HG02623 (cell line): Measurements from ENCODE around the gene MARK3.

Experiments
- ATAC-seq: cut with Tn5 transposase; IDR thresholded peaks from one replicate; pipeline ENCODE4 v1.9.1; 2021; ENCODE audit warnings: moderate library complexity; ENCODE audit not compliant: unreplicated experiment

The MARK3 gene

DNA sequence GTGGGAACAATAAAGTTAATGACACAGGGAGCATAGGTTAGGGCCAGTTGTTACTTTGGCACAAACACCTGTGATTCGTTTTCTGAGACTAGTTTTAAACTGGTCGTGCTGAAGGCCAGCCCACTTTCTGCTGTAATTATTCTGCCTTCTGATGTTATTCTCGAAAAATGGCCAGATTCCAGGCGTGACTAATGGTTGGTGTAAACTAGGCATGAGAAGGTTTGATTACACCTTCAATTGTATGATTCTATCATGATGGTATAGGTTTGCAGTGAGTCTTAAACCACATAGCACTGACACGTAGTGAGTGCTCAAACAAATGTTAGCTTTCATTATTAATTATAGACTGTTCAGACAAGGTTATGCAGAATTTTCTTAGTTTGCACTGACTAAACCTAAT lies 98.4 kb downstream of the MARK3 start:
- no peak for ATAC-seq

DNA sequence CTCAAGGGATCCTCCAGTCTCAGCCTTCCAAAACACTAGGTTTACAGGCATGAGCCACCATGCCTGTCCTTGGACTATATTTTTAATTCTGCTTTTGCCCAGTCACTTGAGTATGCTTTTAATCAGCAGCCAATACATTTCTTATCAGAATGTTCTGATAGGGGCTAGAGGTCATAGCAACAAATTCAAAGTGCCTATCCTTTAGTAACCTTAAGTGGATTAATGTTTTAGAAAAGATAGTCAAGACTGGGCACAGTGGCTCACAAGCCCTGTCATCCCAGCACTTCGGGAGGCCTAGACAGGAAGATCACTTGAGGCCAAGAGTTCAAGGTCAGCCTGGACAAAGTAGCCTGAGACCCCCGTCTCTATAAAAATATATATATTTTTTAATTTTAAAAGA lies 100.3 kb downstream of the MARK3 start:
- no peak for ATAC-seq

DNA sequence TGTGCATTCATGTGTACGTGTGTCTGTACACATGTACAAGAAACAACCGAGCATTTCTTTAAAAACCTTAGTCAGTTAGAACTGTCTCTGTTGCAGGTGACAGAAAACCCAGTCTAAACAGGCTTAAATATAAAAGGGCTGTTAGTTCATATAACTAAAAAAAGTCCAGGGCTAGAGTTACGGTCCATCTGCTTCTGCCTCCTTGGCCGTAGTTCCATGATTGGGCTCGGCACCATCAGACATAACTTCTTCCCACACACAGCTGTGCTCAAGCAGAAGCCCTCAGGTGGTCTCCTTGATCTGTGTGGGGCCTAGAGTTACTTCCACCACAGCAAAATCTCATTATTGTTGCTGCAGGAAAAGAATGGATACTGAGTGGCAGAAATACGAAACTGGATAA lies 102.9 kb downstream of the MARK3 start:
- ATAC-seq = no peak

DNA sequence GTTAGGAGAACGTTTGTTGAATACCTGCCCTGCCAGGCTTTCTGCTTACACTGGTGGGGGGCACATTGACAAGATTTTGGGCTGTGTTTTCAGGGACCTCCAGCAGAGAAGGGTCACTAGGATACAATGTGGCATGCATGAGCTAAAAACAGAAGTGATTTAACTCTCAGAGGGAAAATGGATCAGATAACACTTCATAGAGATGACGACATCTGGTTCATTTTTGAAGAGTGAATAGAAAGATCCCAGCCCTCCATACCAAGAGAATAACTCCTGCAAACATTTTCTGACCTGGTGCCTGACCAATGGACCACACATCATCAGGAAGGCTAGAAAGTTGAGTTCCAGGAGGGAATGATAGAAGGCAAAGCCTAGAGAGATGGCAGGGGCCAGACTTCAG lies 103.7 kb downstream of the MARK3 start:
- ATAC-seq = no peak

DNA sequence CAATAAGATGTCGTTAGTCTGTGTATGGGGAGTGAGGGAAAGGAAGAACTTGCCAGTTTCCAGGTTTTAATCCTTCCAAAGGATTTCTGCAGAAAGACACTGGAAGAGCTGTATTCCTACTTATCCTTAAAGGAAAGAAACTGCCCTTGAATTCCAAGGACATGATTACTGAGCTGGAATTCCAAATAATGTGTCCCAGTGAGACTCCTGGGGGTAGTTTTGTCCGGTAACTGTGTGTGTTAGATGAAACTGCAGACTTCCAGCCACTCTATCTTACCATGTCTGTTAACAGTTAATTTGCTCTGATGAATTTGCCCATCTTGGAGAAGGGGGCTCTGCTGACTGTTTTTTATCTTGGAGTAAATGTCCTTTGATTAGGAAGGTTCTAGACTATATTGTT lies 104.4 kb downstream of the MARK3 start:
- no peak for ATAC-seq

DNA sequence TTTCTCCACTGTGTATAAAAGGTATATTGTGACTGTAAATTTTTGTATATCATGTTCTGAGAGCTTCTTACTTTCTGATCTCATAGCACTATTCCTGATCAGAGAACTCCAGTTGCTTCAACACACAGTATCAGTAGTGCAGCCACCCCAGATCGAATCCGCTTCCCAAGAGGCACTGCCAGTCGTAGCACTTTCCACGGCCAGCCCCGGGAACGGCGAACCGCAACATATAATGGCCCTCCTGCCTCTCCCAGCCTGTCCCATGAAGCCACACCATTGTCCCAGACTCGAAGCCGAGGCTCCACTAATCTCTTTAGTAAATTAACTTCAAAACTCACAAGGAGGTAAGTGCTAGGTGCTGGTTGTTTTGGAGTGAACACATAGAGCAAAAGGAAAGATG lies 106.5 kb downstream of the MARK3 start:
- ATAC-seq = no peak

DNA sequence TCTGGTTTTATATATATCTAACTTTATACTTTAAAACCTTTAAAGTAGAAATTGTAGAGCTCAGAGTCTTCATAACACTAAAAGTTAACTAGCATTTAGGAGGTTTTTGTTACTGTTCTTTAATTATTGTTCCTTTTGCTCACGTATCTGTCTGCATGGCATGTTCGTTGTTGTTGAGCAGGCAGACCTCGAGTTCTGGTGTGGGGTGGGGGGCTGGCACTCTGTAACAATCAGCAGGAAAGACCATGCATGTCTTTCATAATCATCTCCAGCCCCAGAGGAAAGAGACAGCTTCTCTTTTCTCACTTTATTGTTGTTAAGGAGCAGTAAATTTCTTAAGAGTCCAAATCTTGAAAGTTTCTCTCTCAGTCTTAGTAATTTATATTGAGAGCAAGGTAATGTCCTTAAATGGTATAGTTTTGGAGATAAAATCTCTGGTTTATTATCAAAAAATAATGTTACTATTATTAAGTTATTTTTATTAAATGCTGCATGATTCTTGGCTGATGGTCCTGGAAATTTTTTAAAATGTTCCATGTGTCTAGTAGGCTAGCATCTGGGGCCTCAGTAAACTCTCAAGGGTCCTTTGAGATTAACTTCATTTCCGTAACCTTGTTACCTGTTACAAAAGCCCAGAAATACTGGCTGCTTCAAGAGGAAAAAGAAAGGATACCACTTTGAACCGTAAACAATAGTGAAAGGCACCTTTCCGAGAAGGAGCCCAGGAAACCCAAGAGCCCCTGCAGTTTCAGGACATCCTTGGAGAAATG lies 107.1 kb downstream of the MARK3 start:
- no peak for ATAC-seq

DNA sequence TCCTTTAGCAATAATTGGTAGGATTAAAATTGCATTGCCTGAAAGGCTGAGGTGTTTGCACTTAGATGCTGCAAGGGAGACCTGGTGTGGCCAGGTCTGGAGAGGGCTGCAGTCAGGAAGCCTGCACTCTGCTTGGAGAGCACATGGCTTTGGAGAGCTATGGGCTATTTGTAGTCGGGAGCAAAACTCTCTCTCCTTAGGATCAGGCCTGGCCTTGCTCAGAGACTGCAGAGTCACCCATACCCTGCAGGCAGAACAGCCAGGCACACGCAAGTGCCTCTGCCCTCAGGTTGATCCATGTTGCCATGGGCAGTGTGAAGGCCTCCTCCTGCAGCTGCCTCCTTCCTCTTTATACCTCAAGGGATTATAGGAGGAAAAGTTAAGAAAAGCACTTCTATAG lies 110.6 kb downstream of the MARK3 start:
- ATAC-seq = no peak

DNA sequence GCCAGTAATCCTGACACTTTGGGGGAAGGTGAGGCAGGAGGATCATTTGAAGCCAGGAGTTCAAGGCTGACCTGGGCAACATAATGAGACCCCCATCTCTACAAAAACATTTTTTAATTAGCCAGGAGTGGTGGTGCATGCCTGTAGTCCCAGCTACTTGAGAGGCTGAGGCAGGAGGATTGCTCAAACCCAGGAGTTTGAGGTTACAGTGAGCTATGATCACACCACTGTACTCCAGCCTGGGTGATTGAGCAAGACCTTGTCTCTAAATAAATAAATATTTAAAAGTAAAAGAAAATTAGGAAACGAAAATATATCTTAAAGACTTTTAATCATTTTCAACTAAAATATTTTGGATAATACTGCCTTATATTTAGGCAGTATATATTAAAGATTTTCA lies 111.6 kb downstream of the MARK3 start:
- ATAC-seq = no peak

DNA sequence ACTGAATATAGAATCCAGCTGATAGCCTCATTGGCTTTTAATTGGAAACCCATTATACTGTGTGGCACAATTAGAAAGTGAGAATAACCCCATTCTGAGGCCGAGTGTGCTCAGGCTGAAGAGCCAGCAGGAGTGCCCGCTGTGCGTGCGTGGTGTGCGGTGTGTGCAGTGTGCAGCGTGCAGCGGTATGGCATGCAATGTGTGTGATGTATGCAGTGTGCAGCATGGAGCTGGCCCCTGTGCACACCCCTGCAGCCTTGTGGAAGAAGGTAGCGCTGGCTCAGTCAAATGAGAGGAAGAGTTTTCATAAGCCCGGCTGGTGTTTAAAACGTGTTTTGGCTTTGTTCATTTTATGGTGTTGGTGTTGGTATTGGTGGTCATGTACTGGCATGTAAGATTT lies 114.5 kb downstream of the MARK3 start:
- no peak for ATAC-seq

DNA sequence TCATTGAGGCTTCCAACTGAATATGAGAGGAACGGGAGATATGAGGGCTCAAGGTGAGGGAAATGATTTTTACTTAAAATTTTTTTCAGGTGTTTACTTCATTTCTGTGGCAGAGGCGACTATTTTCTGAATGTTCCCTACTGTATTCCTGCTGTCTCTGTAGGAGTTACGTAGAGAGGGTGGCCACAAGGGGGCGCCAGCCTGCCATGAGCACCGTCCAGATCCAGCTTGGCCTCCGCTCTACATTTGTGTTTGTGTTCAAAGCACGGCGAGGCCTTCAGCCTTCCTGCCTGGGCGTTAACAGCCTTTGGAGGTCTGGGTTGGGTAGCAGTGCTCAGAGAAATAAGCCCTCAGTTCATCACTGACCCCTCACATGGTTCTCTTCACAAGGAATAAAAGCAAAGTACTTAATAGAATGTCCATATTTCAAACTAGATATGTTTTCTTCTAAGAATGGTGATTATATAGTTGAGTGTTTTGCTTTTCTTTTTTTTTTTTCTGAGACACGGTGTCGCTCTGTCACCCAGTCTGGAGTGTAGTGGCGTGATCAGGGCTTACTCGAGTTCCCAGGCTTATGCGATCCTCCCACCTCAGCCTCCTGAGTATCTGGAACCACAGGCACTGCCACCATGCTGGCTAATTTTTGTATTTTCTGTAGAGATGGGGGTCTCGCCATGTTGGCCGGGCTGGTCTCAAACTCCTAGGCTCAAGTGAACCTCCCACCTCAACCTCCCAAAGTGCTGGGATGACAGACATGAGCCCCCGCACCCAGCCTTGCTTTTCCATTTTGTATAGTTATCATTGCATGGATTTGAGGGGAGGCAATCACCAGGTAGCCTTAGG lies 115.2 kb downstream of the MARK3 start:
- no peak for ATAC-seq

DNA sequence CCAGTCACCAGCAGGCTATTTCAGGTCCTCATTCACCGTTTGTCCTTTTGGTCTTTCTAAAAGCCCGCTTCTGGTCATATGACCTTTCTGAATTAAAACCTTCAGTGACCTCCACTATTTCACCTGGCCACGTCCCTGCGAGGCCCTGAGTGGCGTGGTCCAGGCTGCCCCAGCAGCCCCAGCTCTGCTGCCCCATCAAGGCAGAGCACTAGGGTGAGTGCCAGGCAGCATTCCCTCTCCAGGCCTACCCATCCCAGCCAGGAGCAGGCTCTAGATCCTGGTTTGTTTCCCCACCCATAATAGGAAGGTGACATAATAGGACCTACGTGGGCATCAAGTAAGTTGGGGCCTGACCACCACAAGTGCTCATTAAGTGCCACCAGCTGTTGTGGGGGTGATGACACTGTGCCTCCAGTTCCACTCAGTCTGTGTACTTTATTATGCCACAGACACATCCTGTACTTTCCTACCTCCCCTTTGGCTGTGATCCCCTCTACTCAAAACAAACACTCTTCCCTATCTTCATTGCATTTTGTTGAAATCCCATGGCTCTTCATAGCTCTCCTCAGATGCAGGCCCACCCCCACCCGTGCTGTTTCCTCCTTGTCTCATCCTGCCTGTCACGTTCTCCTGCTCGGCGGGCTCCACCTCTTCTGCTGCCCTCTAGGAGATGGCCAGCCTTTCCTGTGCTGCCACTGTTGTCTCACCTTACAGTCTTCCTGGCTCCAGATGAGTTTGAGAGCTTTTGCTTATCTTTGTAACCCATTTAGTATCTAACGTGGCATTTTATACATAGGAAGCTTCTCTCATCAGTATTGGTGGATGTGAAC lies 116.0 kb downstream of the MARK3 start:
- ATAC-seq = no peak

DNA sequence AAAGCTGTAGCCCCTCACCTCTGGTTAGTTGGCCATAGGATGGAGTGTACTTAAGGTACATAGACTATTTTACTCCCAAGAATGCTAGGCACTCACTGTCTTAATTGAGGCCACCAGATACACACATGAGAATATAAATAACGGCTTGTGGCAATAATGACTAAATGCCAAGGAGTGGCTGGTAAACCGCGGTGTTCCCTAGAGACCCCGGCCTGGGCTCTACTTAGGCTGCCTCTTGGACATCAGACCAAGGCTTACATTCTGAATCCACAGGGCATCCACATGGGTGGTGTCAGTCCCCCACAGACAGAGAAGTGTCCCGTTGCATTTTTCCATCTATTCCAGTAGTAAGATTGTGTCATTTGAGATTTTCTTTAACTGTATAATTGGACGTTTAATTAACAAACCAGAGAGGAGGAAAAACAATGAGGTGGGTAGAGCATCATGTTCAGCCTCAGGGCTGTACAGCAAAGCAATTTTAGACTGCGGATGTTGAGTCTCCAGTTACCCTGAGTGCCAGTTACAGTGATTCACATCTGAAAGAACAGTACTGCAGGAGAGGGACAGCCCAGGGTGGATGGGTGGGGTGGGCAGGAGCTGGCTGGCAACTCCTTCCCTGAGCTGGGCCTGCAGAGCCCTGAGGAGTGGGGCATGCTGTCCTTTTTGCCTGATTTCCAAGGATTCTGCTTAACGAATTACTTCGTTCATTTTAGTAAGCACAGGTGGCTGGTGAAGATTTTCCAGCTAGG lies 116.9 kb downstream of the MARK3 start:
- no peak for ATAC-seq

DNA sequence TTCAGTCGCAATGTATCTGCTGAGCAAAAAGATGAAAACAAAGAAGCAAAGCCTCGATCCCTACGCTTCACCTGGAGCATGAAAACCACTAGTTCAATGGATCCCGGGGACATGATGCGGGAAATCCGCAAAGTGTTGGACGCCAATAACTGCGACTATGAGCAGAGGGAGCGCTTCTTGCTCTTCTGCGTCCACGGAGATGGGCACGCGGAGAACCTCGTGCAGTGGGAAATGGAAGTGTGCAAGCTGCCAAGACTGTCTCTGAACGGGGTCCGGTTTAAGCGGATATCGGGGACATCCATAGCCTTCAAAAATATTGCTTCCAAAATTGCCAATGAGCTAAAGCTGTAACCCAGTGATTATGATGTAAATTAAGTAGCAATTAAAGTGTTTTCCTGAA lies 117.7 kb downstream of the MARK3 start:
- no peak for ATAC-seq

DNA sequence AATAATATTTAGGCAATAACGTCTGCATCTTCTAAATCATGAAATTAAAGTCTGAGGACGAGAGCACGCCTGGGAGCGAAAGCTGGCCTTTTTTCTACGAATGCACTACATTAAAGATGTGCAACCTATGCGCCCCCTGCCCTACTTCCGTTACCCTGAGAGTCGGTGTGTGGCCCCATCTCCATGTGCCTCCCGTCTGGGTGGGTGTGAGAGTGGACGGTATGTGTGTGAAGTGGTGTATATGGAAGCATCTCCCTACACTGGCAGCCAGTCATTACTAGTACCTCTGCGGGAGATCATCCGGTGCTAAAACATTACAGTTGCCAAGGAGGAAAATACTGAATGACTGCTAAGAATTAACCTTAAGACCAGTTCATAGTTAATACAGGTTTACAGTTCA lies 118.1 kb downstream of the MARK3 start:
- no peak for ATAC-seq

DNA sequence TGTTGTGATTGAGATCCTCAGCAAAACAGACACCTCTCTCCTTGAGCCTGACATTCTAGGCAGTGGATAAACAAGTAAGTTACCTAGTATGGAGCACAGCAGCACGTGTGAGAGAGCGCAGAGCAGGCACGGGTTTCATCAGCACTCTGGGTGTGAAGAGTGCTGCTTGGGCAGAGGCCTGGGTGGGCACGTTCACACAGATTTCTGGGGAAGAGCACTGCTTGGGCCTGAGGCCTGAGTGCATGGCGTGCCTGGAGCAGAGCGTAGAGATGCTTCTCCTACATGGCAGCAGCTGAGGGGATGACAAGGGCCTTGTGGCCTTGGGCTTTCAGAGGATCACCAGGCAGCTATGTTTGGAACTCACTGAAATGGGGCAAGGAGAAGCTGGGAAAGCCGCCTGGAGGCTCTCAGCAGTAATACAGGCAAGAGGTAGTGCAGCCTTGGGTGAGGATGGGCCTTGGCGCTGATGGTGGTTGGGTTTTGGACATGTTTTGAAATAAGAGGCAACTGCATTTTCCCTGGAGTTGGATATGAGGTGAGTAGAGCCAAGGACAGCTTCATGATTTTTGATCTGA lies 119.9 kb downstream of the MARK3 start:
- ATAC-seq = no peak

DNA sequence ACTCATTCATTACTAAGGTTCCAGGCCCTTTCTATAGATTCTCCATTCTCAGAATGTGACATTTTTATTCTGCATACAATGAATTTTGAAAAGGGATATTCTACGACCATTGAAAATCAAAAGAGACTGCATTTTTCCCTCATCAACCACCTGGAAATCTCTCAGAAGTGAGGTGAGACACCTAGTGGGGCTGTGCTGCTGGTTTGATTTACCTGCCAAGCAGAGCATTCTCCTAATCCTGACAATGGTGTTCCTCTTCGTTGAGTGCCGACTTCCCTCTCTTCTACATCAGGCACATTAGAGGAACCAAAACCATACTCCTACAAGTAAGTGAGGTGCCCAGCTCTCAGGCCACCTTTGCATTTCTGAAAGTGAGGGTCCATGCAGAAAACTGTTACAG lies 122.5 kb downstream of the MARK3 start:
- no peak for ATAC-seq

DNA sequence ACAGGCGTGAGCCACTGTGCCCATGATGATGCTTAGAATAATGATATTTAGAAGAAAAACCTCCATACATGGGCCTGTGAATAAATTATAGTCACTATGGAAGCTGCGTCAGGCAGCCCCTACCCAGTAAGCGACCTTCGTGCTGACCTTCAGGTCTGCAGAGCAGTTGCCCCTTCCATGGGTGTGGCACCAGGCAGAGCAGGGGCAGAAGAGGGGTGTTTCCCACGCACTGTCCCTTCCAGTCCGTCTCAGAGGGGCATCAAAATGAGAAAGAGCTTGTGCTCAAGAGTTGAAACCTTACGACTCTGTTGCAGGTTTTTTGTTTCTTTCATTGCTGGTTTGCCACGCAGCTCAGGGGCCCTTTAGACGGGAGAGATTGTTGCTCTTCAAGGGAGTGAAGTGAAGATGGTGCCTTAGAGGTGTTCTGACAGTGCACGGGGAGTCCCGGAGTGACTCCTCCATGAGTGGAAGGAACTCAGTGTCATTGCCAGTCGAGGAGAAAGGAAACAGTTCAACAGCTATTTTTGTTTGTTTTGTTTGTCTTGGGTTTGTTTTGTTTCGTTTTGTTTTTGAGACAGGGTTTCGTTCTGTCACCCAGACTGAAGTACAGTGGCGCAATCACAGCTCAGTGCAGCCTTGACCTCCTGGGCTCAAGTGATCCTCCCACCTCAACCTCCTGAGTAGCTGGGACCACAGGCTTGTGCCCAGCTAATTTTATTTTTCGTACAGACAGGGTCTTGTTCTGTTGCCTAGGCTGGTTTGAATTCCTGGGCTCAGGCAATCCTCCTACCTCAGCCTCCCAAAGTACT lies 123.5 kb downstream of the MARK3 start:
- ATAC-seq = no peak

DNA sequence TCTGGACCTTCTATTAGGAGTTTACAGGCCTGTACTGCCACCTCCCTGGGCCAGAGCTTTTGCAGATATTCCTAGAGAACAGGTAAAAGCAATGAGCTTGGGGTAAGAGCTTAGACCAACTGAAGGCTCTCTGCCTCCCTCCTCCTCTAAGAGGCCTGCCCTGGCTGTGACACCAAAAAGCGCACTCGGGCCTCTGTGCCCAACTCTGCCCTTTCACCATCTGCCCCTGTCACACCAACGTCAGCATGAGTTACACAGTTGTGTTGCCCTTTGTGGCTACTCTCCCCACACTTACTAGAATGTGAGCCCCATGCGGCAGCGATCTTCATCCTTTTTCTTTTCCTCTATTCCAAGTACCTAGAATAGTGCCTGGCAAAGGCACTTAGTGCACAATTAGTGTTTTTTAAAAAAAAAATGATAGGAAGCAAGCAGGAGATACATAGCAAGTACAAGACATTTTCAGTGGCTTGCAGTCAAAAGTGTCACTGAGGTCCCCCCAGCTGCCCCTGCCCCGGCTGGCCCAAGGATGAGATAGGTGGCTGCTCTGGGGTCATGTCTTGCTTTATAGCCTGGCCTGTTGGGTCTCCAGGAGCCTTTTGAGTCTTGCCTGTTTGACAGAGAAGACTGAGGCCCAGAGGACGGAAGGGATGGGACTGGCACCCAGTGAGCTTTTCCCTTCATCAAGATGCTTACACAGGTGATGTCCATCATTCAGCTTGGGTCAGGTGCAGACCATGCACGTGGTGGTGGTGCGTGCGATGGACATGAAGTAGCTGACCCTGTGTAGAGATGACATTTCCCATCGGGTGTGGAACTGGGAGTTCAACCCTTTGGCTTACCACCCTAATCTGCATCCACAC lies 124.9 kb downstream of the MARK3 start:
- no peak for ATAC-seq
